Activated T-helper 1 cell treated with Interleukin-2 at 50 U/mL for 16 hours (primary cell): ENCODE data around the gene NSMCE1.
"Not testable (repeated sequence)": the region's sequence is repeated elsewhere in the genome, so short reads cannot be mapped to it uniquely, and the experiment has no call there.

Experiments used
- DNase-seq: peaks from one replicate; pipeline ENCODE4 v3.0.0-alpha.2; 2020; ENCODE audit warnings: low read depth

The NSMCE1 gene

DNA sequence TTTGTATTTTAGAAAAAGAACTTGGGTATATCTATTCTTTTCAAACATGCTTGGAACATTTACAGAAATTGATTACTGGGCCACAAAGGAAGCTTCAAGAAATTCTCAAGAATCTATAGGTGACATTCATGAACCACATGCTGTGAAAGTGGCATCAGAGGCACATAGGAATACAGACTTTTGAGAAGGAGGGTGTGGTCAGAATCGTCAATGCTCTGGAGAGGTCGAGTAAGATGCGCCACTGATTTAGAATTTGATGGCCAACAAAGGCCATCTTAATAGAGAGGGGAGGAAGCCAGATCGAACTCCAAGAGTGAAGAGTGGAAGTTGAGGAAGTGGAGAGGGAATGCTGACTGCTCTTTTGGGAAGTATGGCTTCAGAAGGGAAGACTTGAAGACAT is 3.5 kb upstream of the NSMCE1 start:
- DNase-seq: no peak

DNA sequence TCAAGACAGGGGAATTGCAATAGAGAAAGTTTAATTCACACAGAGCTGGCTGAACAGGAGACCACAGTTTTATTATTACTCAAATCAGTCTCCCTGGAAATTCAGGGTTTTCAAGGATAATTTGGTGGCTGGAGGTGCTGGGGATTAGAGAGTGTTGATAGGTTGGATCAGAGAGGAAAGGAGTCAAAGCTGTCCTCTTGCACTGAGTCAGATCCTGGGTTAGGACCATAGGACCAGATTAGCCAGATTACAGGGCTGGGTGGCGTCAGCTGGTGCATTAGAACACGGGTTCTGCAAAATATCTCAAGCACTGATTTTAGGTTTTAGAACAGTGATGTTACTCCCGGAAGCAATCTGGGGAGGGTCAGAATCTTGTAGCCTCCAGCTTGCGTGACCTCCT is 1.8 kb upstream of the NSMCE1 start:
- no peak for DNase-seq

DNA sequence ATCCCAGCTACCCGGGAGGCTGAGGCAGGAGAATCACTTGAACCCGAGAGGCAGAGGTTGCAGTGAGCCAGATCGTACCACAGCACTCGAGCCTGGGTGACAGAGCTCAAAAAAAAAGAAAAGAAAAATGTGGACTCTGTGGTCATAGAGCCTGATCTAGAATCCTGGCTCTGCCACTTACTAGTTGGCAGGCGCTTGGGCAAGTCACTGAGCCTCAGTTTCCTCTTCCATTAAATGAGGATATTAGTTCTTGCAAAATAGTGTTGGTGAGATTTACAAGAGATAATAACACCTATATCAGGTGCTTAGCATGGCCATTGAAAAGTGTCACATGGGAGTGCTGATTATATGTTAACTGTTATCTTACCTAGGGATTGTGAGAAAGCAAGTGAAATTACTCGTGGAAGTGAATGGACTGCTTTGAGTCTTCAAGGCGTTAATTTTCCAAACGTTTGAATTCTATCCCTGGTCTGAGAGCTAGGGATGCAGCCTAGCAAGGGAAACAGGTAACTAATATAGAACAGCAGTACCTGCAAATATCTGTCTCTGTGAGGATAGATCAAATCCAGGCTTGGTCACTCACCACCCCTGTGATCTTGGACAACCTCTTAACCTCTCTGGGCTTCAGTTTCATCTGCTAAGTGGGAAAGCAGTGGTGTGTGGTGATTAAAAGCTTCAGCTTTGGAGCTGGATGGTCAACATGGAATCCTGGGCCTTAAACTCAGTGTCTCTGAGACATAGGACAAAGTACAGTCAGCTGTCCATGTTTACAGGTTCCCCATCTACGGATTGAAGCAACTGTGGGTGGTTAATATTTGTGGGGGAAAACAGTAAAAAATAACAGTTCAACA is 953 bp upstream of the NSMCE1 start:
- DNase-seq: no peak

DNA sequence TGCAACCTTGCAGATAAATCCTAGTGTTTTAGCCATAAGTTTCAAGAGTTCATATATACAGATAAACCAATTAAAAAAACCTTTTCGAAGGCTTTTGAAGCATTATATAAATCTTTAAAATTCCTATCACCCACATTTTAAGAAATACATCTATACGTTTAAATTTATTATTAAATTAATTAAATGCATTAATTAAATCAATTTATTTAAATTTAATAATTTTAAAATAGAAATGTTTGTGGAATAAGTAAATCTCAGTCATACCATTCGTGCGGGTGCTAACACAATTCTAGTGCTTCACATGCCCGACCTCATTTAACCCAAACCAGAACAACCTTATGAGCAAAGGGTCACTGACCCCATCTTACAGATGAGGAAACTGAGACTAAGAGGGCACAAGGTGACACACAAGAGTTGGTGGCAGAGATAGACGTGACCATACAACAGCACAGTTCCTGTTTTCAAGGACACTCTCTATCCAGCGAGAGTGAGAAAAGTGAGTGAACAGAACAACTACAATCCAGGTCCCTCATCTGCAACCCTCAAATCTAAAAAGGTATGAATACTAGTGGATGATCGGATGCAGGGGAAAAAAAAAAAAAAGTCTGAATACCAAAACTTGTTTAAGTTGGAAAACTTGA is 1.4 kb downstream of the NSMCE1 start:
- DNase-seq: no peak

DNA sequence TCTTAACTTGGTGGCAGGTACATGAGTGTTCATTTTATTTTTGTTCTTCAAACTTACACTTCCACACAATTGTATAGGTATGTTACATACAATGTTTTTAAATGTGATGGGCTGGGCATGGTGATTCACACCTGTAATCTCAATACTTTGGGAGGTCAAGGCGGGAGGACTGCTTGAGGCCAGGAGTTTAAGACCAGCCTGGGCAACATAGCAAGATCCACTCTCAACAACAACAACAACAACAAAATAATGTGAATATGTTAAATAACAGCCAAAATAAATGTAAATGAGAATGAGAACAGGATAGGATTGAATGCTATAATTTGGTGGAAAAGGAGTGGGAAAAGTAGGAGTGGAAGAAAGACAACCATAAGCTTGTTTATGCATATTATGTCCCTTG is 2.6 kb downstream of the NSMCE1 start:
- DNase-seq: no peak

DNA sequence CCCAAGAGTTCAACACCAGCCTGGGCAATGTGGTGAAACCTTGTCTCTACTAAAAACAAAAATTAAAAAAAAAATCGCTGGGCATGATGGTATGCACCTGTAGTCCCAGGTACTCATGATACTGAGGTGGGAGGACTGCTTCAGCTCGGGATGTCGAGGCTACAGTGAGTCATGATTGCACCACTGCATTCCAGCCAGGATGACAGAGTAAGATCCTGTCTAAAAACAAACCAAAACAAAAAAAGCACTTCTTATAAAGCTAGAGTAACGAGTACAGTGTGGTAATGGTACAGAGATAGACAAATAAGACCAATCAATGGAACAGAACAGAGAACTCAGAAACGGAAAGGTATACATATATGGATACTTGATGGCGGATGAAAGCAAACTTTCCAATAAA is 4.4 kb downstream of the NSMCE1 start:
- DNase-seq: no peak

DNA sequence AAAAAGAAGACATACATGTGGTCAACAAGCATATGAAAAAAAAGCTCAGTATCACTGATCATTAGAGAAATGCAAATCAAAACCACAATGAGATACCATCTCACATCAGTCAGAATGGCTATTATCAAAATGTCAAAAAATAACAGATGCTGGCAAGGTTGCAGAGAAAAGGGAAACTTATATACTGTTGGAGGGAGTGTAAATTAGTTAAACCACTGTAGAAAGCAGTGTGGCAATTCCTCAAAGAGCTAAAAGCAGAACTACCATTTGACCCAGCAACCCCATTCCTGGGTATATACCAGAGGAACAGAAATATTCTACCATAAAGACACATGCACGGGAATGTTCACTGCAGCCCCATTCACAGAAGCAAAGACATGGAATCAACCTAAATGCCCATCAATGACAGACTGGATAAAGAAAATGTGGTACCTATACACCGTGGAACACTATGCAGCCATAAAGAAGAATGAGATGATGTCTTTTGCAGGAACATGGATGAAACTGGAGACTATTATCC is 5.6 kb downstream of the NSMCE1 start:
- DNase-seq: not testable (repeated sequence)

DNA sequence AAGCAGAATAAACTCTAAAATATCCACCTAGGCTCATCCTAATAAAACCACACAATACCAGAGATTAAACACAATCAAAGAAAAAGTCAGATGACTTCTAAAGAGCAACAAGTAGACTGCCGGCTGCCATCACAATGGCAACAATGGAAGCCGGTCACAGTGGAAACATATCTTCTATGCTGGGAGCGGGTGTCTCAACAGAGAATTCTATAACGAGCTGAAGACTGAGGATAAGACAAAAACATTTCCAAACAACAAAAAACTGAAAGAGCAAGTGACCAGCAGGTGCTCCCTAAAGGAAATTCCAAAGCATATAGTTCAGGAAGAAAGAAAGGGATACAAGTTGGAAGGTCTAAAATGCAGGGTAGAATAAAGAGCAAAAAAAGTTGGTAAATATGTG is 8.9 kb downstream of the NSMCE1 start:
- DNase-seq: no peak

DNA sequence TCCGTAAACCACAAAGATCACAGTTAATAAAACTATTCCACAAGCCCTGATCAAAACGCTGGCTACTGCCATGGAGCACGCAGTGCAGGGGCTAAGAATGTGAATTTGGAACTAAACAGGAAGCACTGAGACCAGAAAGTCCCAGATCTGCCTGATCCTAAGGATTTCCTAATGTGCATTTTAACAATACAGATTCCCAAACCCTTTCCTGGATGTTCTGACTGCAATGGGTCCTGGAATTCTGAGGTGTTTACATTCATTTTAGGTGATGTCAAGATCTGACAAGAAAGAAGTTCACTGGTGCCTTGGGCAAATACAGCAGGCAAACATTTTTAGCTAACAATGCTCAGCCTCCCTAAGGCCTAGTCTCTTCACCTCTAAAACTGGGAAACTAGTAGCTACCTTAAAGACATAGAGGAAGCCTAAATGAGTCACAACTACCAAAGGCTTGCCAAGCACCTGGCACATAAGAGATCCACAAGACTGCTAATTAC is 10.3 kb downstream of the NSMCE1 start:
- DNase-seq: no peak

DNA sequence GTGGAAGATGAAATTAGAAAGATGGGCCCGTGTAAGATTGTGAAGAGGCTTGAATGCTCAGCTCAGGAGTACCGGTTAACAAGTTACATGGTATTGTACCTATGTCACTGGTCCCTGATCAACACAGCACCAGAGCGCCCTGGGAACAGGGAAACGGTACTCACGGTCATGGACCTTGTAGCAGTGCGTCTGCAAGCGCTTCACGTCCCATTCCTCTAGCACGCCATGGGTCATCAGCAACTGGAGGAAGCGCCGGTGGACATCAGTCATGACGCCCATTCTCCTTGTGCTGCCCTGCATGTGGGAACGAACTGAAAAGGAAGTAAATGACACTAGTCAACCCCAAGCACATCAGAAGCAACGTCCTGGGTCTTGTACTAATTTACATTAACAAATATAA is 11.3 kb downstream of the NSMCE1 start:
- DNase-seq: no peak

DNA sequence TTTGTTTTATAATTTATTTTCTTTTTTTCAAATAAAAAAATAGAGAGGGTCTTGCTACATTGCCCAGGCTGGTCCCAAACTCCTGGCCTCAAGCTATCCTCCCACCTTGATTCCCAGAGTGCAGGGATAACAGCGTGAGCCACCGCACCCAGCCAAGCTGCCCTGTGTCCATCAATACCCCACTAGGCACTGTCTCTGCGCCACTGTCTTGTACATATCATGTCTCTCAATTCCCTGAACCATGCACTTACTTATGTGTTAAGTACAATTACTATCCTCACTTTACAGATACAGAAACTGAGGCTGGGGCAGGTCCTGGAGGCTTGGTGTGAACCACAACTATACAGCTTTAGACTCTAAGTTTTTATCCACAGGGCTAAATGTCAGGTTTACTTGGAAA is 11.7 kb downstream of the NSMCE1 start:
- no peak for DNase-seq

DNA sequence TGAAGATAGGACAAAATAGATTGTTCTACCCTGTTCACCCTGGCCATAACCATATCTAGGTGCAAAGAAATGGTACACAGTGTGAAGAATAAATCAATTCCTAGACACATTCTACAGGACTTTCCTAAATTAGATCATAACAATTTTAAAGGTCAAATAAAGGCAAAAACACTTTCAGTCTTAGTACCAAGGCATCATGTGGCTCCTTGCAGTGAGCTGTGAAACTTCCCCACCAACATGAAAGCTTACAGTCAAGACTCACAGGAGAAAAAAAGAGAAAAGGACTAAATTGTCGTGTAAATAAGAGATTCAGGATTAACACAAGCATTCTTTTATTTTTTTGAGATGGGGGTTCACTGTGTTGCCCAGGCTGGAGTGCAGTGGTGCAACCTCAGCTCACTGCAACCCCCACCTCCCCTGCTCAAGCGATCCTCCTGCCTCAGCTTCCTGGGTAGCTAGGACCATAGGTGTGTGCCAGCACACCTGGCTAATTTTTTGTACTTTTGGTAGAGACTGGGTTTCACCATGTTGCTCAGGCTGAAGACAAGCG is 14.2 kb downstream of the NSMCE1 start:
- DNase-seq: no peak

DNA sequence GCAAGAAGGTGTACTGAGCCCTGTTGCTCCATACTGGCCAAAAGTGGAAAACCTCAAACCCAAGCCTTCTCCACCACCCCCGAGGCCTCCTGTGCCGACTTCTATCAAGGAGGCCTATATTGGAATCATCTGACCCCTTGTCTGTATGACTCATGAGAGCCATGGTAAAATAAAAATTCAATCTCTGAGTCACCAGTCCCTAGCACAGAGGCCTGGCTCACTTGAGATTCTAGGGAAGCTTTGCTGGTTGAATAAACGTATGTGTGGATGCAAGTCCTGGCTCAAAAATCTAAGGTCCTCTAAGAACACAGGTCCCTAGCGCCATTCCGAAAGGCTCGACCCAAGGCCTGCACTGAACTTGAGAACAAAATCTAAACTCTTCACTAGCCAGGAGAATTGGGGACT is 15.0 kb downstream of the NSMCE1 start:
- DNase-seq: no peak

DNA sequence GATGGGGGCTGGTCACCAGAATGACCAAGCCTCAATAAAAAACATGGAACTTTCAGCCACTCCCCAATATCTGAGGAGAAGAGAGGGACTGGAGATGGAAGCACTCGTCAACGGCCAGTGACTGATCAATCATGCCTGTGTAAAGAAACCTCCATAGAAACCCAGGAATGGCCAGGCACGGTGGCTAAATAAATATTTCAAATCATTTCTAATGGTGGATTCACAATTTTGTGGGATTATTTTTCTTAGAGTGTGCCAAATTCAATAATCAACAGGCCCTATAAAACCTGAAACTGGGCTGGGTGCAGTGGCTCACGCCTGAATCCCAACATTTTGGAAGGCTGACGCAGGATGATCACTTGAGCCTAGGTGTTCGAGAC is 16.4 kb downstream of the NSMCE1 start:
- DNase-seq: no peak

DNA sequence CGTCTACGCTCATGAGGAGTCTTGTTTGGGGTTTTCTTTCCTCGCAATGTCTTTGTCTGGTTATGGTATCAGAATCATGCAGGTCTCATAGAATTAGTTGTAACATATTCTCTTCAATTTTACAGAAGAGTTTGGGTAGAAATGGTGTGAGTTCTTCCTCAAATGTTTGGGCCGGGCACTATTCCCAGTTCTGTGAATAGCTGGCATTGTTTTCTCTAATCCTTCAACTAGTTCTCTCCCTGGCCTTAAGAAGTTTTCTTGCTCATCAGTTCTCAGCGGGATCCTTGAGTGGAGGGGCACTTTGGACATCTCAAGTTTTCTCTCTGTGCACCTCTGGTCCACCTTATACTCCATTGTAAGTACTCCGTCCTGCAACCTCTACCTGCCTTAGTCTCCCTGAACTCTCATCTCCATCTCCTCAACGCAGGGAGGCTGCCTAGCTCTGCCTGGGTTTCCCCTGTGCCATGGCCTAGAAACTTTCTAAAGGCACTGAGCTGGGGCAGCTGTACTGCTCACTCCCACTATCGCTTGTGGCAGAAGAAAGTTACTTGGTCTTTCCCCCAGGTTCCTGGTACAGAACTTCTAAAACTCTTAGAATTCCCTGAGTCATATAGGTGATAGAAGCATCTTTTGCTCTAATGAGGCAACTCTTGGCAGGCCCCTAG is 16.9 kb downstream of the NSMCE1 start:
- no peak for DNase-seq

DNA sequence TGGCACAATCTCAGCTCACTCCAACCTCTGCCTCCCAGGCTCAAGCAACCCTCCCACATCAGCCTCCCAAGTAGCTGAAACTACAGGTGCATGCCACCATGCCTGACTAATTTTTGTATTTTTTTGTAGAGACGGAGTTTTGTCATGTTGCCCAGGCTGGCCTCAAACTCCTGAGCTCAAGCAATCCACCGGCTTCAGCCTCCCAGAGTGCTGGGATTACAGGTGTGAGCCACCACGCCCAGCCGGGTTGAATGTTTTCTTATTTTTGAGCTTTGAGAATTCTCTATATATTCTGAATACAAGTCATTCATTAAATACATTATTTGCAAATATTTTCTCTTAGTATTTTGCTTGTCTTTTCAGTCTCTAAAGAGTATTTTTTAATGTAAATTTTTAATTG is 19.7 kb downstream of the NSMCE1 start:
- DNase-seq: not testable (repeated sequence)

DNA sequence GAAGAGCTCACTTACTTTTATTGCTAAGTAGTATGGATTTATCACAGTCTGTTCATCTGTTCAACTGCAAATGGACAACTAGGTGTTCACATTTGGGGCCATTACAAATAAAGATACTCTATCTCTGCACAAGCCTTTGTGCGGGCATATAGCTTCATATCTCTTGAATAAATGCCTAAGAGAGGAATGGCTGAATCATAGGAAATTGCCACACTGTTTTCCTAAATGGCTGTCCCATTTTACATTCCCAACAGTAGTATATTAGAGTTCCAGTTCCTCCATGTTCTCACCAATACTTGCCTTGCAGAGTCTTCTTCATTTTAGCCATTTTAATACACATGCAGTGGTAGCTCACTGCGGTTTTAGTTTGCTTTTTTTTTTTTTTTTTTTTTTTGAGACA is 20.5 kb downstream of the NSMCE1 start:
- DNase-seq: no peak

DNA sequence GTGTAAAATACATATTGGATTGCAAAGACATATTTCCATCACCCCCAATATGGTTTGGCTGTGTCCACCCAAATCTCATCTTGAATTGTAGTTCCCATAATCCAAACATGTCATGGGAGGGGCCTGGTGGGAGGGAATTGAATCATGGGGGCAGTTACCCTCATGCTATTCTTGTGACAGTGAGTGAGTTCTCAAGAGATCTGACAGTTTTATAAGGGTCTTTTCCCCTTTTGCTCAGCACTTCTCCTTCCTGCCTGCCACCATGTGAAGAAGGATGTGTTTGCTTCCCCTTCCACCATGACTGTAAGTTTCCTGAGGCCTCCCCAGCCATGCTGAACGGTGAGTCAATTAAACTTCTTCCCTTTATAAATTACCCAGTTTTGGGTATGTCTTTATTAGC is 21.5 kb downstream of the NSMCE1 start:
- DNase-seq: not testable (repeated sequence)

DNA sequence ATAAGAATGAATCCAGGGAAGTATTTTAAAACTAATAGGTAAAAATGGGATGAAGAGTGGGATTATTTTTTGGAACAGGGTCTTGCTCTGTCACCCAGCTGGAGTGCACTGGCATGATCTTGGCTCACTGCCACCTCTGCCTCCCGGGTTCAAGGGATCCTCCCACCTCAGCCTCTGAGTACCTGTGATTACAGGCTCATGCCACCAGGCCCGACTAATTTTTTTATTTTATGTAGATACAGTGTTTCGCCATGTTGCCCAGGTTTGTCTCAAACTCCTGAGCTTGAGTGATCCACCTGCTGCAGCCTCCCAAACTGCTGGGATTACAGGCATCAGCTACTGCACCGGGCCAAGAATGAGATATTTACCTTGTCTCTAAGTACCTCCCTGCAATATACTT is 22.1 kb downstream of the NSMCE1 start:
- DNase-seq: no peak

DNA sequence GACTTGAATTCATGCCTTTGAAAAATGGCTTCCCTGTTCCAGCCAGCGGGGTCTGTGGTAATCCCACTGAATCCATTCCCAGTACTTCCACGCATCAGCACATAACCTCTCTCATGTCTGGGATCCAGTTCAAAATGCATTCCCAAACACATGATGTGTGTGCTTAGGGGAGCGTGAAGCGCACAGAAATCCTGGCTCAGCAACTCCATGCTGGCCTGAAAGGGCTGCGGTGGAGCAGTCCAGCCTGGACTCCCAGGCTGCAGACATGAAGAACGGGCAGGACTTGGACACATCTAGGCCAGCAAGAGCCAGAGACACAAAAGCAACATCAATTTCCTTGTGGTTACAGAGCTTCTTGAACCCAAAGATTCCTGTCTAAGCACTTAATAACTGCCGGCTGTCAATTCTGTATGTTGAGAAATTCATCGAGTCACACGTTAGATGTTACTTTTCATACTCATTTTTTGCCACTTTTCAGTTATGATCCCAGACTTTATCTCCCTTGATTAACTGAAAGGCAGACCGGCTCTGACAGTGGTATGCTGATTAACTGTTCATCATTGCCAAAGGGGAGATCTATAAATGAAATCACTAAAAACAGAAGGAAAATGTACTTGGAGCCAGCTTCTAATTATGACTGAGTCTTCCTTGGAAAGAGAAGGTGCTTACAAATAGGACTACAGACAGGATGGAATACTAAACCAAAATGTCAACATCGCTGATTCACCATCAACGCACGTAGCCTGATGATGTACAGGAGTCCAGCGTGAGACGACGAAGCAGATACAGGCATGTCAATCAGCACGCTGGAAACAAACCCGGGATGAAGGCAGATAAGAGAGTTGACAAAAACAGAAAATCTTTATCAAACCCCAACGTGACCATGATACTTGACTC is 23.0 kb downstream of the NSMCE1 start:
- no peak for DNase-seq

DNA sequence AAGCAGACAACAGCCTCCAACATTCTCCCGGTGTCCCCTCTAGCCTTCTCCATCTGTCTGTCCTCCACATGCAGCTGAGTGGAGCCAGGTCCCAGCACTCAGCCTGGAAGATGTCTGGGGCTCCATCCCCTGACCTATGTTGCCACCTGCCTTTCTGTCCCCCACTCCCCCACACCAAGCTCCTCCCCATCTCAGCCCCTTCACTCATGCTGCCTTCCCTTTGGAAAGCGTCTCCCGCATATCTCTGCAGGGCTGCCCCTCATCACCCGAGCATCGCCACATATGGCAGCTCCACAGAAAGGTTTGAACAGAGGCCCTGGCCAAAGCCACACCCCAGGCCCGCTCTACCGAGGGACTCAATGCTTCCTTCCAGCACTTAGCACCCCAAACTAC is 24.2 kb downstream of the NSMCE1 start:
- no peak for DNase-seq
